NCI-H510A treated with DMSO at 0.1 percent for 48 hours (cell line): ENCODE data around the gene SPNS3.

Source experiments
- DNase-seq: peaks from one replicate; lab custom pipeline; 2025; lab: John Stamatoyannopoulos, UW

The SPNS3 gene

DNA sequence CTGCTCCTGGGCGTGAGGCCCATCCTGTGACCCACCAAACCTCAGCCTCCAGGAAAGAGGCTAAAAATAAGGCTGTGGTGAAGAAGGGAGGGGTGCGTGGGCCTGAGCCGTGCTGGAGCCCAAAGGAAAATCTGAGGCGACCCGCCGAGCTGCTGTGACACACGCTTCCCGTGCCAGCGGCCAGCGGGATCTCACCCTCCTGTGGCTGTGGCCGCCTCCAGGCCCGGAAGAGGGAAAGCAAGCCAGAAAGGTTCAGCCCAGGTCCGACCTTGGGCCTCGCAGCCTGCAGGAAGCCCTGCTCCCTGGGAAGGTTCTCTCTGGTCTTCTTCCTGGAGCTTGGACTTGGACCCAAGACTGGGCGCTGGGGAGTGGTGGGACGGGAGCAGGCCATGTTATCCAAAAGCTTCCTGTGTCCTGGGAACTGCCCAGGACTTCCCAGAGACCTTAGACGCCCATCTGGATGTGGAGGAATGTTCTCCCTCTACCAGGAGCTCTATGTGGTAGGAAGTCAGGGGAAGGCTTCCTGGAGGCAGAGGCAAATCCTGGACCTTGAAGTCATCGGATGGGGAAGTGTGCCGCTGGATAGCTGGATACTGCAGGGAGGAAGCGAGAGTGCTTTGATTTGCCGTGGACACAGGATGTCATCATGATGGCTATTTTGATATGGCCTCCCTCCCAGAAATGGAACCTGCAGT lies 76.3 kb downstream of the SPNS3 start:
- no peak for DNase-seq

DNA sequence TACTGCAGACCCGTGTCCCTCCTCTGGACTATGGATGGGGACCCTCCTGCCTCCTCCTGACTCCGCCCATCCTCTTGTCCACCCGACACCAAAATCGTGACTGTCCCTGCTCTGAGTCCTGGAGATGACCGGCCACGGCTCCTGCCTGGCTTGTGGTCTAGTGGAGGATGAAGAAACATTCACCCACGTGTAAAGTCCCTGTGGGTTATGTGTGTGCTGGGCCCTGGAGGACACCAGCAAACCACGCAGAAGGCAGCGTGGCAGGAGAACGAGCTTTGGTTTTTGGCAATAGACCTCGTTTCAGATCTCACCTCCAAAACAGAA lies 76.8 kb downstream of the SPNS3 start:
- no peak for DNase-seq

DNA sequence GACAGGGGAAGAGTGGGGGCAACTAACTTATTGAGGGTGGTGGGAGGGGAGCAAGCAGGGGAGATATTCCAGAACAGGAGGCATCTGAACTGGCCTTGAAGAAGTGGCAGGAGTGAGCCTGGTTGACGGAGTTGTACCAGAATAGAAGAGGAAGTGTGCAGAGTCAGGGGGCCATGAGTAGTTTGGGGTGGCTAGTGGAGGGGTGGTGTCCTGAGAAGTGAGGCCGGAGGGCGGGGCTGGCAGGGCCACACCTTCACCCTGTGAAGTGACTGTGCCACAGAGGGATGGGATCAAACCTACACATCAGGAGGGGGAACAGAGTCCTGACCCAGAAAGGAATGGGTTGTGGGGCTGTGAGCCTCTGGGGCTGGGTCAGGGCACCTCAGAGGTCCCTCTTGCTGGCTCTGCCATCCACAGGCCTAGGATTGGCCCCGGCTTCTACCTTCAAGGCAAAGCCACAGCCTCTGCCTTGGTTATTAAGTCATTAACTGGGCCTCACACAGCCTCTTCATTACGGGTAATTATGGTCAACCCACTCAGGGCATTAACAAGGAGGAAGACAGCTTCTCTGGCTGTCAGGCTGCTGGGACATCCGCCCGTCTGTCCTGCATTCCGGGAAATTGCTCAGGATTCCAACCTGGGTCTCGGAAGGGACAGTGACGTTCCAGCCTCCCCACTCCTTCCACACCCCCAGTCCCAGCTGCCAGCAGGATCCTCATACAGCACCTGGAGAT lies 77.6 kb downstream of the SPNS3 start:
- no peak for DNase-seq

DNA sequence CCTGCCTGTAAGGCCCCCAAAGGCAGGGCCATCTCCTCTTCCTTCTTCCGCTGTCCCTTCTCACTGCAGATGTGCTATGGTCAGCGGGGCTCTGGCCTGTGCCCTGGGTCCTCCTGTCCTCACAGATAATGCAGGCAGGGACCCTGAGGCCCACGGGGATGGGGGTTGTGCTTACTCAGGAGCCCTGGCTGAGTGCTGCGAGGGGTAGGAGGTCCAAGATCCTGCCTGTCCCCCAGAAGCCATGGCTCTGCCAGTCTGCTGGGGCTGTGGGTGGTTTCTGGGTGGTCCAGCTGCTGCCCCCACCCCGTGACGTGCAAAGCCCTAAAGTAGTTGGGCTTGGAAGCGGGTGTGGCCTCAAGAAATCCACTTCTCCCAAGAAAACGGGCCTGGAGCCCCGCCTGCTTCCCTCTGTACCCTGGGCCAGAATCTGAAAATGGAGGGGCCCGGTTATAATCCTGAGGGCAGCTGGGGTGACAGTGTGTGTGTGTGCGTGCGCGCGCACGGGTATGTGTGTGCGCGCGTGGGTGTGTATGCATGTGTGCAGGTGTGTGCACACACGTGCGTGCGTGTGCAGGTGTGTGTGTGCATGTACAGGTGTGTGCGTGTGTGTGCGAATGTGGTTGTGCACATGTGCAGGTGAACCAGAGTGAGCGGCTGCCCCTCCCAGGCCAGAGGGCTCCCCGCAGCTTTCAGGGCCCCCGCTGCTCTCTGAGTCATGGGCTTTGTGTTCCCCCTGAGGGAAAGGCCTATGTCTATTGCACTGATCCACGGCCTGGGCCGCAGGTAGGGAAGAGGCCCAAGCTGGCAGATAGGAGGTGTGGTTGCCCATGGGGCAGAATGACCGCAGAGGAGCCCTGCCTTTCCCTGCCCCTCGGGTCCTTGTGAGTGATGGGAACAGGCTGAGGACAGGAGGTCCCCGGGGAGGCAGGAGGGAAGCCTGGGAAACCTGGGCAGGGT lies 78.7 kb downstream of the SPNS3 start:
- DNase-seq, result no peak

DNA sequence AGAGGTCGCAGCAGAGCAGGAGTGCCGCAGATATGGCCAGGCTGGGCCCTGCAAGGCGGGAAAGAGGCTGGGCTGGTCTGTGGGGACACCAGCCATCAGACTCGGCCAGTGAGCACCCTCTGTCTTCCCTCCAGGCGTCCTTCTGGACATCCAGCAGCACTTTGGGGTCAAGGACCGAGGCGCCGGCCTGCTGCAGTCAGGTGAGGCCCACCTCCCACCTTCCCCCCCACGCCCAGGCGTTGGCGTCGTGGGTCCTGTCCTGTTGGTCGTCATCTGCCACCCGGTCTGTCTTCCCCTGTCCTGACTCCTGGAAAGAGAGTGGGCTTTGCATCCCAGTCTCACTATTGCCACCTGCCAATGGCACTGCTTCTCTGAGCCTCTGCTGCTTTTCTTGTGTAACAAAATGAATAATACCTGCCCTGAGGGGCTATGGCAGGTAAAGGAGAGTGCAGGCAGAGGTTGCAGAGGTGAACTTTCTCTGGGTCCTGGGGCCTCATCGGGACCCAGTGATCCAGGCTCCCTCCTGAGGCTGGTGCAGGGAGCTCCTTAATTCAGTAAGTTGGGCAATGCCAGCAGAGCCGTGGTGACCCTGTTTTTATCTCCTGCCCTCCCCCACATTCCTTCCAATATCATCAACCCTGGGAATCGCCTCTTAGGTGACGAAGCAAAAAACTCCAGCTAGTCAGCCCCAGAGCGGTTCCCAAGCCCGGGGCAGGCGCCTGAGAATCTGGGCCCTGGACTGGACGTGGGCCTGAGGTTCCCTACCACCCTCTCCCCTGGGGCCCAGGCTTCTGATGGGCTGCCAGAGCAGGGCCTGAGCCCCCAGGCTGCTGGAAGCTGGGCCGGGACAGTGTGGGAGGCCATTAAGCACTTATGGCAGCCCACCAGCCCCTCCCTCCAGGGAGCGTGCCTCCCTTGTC lies 79.6 kb downstream of the SPNS3 start:
- DNase-seq, result no peak

DNA sequence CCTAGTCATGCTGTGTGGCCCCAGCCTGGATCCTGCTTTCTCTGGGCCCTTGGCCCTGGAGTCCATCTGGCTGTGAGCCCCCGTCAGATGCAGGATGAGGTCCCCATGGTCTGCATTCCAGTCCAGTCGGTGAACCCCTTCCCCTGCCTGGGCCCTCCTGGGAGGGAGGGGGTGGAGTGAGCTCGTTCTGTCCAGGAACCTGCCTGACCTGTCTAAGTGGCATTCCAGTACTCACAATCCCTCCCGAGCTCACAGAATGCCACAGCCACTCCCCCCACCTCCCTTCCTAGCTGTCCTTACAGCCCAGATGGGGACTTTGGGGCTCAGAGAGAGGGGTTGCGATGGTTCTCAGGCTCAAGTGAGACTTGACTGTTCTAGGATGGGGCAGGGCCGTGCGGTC lies 80.5 kb downstream of the SPNS3 start:
- DNase-seq, result no peak

DNA sequence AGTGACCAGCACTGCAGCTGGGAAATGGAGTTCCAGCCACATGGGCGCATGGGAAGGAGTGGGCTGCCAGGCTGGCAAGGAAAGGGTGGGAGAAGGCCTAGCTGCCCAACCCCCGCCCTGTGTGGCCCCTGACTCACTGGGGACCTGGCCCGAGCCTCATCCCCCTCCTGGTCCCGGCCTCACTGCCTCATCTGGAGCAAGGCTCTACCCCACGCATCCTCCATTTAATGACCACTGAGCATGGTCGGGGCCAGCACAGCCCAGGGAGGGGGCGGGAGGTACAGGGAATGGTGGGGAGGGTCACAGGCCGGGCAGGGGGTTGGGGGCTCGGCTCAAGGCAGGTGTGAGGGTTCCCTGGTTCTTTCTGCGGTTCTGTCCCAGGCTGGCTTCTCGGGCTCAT lies 81.0 kb downstream of the SPNS3 start:
- no peak for DNase-seq

DNA sequence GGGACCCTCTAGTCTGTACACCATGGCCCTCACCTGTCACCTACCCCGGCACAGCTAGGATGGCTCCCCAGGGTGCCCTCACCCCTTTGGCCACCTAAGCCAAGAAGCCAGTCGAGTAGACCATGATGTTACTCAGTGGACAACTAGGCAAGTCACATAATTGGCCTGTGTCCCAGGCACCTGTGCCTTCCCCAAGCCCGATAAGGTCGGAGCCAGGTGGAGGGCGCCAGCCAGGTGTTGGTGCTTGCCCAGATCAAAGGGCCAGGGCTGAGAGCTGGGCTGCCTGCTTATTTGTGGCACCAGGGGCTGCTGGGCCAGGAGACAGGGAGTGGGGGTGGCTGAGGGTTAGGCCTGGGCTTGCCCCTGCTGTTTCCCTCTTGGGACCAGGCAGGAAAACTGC lies 81.8 kb downstream of the SPNS3 start:
- no peak for DNase-seq

DNA sequence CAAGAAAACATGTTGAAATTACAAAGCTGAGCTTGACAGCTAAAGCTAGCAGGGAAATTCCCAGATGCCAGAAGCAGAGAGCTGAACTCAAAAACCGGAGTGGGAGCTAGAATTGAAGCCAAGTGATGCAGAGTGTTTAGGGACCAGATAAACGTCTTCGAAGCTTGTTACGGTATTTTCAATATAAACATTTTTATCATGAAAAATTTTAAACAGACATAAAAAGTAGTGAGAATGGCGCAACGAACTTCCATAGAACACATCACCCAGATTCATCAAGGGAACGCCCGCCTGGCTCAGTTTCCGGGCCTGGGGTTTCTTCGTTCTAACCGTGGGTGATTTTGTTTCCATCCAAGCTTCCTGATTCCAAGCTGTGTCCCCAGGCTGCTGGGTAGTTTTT lies 83.0 kb downstream of the SPNS3 start:
- no peak for DNase-seq

DNA sequence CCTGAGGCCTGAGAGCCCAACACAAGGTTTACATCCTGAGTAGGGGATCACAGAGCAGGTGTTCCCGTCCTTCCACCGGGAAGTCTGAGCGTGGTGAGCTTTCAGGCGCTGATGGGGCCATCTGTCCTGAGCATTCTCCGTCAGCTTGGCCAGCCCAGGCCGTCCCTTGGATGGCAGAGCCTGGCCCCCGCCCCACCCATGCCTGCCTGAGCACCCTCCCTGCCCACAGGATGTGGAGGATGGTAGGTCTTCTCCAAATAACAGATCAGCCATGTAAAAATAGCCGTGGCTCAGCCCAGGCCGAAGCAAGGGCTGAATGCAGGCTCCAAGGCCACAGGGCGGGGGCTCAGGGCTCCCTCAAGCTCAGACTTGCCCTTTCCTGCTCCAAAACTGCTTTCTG lies 85.2 kb downstream of the SPNS3 start:
- no peak for DNase-seq

DNA sequence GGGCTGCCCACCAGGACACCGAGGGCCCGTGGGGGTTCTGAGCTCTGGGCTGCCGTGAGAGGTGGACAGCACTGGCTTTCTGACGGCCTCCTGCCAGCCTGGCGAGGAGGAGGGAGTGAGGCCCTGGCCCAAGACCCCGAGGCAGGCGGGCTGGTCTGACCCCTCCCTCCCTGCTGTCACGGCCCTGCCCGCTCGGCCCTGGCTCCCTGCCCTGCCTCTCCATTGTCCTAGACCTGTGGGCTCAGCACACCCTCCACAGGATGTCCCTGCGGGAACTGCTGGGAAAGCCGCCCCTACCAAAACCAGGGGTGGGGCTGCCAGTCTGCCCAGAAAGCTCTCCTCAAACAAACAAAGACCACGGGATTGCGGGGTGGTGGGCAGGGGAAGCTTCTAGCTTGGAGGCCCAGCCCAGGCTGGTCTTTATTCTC lies 85.6 kb downstream of the SPNS3 start:
- no peak for DNase-seq

DNA sequence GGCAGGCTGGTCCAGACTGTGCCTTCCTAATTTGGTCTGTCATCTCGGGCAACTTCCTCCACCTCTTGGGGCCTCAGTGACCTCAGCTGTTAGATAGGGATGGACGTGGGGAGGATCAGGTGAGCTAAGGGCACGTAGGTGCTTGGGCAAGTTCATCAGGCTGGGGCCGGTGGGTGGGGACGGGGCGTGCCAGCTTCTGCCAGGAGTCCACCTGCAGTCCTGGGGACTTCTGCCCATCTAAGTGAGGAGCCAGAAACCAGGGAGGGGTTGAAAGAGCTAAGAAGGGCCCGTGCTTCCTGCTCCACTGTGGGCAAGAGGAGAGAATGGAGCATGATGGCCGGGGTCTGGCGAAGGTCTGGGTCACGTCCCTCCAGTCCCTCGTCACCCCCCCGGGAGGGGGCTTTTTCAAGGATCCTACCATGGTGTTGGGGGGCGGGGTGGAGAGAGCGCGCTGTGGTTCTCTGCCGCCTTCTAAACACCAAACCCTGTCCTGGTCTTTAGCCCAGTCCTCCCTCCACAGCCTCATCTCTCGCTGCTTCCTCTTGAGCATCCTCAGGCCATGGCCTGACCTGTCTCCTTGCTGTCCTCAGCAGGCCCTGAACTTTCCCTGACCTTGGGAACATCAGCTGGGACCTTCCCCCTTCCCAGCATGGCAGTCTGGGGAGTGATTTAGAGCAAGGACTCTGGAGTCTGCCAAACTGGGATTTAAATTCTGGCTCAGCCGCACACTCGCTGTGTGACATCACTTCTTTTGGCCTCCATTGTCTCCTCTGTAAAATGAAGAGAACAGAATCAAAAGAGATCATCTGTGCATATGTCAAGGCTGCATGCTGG lies 86.5 kb downstream of the SPNS3 start:
- no peak for DNase-seq

DNA sequence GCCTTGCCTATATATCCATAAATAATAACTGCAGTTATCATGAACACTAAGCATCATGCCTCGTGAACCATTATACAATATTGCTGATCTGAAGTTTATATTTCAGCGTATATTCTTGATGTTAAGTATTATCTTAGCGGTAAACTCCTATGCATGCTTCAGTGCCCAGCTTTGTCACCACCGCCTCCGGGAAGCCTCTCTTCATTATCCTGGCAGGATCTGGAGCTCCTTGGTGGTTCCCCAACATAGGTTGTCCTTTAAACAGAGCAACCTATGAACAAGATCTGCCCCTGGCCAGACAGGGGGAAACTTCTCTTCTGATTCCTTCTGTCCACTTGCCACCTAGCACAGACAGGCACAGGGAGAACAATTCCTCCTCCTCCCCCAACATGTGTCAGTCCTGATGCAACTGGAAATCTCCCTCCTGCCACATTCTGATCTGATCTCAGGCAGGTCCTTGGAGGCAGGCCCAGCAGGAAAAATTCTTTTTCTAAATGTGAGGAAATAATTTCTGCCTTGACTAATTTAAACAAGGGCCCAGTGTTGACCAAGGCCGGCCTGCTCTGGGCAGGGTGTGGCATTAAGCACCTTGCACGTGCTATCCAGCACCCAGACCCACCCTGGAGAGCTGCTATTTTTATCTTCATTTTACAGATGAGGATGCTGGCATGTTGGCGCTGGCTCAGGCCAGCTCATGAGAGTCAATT lies 87.3 kb downstream of the SPNS3 start:
- DNase-seq, result no peak

DNA sequence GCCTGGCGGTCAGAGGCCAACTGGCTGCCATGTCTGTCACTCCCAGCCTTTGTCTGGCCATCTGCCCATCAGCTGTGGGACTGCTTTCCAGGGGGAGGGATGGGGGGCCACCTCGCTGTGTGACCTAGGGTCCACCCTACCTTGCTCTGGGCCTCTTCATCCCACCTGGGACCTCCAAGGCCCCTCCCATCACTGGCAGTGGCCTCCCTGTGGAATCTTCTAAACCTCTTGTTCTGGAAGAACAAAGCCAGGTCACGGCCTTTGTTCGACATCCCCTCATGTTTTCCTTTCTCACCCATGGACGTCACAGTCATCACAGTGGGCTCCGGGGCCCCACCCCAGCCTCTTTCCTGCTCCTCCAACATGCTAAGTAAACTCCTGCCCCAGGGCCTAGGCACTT lies 88.9 kb downstream of the SPNS3 start:
- DNase-seq, result no peak

DNA sequence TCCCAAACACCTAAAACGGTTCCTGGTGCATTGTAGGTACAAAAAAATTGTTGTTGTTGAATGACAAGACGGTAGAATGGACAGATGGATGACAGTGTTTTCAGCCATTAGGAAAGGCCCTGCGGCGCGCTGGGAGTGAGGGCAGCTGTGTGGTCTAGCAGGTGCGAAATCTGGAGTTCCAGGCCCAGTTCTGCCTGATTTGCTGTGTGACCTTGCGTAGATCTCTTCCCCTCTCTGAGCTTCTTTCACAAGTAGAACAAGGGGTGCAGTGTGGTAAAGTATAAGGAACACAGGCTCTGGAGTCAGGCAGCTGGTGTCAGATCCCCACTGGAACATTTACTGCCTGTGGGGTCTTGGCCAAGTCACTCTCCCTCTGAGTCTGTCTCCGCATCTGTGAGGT lies 90.2 kb downstream of the SPNS3 start:
- no peak for DNase-seq

DNA sequence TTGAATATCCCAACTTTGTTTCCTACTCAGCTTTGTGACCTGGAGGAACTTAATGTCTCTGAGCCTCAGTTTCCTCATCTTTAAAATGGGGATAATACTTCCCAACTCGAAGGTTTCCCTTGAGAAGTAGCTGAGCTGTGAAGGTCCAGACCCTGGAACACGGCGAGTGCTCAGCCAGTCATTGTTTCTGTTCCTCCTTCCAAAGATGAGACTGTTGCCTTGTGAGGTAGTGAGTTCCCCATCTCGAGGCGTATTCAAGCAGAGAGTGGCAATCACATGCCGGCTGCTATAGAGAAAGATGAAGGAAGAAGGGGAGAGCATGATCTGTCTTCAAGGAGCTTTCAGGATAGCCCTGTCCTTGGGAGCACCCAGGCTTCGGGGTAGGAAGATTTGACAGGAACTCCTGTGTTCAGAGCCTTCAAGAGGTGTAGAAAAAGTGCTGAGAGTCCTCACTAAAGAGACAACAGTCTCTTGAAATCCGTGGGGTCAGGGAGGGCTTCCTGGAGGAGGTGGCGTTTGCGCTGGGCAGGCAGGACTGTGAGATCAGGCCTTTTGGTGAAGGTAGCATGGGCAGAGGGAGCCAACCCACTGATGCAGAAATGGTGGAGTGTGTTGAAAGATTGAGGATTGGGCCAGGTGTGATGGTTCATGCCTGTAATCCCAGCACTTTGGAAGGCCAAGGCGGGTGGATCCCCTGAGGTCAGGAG lies 92.1 kb downstream of the SPNS3 start:
- DNase-seq, result no peak

DNA sequence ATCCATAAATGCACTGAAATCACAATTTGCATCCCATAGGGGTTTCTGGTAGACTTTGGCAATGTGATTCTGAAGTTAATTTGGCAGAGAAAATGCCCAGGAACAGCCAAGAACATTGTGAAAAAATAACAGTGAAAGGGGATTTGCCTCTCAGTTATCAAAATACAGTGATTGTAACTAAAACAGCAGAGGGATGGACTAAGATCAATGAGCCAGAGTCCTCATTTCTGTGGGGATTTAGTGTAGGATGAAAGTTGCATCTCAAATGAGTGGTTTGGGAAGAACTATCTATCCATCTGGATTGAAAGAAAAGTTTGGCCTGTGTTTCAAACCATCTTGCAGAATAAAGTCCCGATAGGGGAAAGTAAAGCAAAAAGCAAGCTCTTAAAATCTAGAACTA lies 93.4 kb downstream of the SPNS3 start:
- no peak for DNase-seq

DNA sequence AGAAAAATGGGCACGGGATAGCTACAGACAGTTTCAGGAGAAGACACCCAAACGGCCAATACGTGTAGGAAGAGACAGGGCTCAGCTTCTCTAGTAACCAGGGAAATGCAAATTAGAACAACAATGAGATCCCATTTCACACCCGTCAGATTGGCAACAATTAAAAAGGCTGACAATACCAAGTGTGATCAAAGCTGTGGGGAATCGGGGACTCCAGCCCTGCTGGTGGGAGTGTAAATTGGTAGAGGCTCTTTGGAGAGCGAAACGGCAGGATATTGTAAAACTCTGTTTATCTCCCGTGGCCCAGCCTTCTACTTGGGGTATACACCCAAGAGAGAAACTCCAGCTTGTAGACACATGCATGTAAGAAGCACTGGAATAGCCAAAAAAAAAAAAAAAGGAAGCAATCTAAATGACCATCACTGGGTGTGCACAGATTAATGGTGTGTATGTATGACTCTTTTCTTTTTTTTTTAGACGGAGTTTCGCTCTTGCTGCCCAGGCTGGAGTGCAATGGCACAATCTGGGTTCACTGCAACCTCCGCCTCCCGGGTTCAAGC lies 93.9 kb downstream of the SPNS3 start:
- DNase-seq, result no peak

DNA sequence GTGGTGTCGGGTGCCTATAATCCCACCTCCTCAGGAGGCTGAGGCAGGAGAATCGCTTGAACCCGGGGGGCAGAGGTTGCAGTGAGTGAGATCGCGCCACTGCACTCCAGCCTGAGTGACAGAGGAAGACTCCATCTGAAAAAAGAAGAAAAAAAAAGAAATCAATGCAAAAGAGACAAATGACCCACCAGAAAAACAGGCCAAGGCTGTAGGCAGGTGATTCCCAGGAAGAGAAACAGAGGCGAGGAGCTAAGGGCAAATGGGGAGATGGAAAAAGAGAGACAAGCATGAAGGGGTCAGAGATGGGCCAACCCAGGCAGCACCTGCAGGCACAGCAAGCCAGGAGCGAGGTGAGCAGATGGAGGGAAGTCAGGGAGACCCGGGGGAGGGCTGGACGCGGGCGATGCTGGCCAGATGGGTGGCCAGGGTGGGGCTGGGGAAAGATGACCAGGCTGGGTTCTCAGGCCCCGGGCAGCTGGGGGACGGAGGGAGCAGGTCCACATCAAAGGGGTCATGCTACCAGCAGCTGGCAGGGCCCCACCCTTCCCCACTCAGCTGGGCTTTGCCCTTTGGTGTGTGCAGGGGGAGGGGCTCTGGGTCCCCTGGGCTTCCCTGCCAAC lies 95.9 kb downstream of the SPNS3 start:
- no peak for DNase-seq
